ENCODE data around the gene HSF5. TPM values are rescaled to one million over a fixed set of nuclear protein-coding genes. Genes with fewer than 3 reads are reported as not detected.
A peak's percentile ranks its signal among the peaks of the same experiment; 100 is the strongest.

The HSF5 gene
- total and polyA plus RNA-seq, 2 of the 4 experiments (the other 2 are of a cell fraction): not detected

GRCh38 chr17:58535431-58535830 is 47.2 kb upstream of the HSF5 start:
- intact Hi-C loops (cut with micrococcal nuclease) (no loop called here), dilution Hi-C loops (cut with HindIII; ENCODE audit: low sequenced_read_pairs, unreplicated experiment) (no loop called here)

More at GRCh38 chr17:58535431-58535830, 47.2 kb upstream of the HSF5 start:
- ChIA-PET CTCF (no interaction called here), POLR2A (ENCODE audit: unreplicated experiment) (no interaction called here)
- H4K91ac ChIP-seq (ENCODE audit: insufficient read depth, low read depth, low read length): no peak overlapping the region; the same call in 1 of the 2 replicates
- no peak overlapping the region for H4K5ac ChIP-seq (ENCODE audit: low read depth, low read length)
- DNase-seq (peak; percentile 22), ATAC-seq (ENCODE audit: low read depth) (no peak)
- H2BK20ac ChIP-seq (ENCODE audit: low read depth, low read length): no peak overlapping the region
- no peak overlapping the region for H2BK5ac ChIP-seq (ENCODE audit: low read depth, low read length, poor library complexity, severe bottlenecking)
- no peak overlapping the region for H2AK5ac ChIP-seq (ENCODE audit: low read depth, low read length)
- H3K4ac ChIP-seq (ENCODE audit: low read depth, low read length): no peak overlapping the region
- no peak overlapping the region for H3K4me3 ChIP-seq (ENCODE audit: insufficient read depth, low read depth, low read length)
- no peak overlapping the region for H3K9ac ChIP-seq (ENCODE audit: low read depth, low read length)
- H3K36me3 ChIP-seq (ENCODE audit: control insufficient read depth, insufficient read depth, low read length): no peaks in the 10 kb centered on the region
- H2BK120ac ChIP-seq (ENCODE audit: low read depth, low read length): no peak overlapping the region
- H3K4me1 ChIP-seq (ENCODE audit: control insufficient read depth, insufficient read depth, low read length): peaks cover 5% of the 10 kb centered on the region; the same call in 1 of the 2 replicates
- no peaks in the 10 kb centered on the region for H4K20me1 ChIP-seq (ENCODE audit: insufficient read depth, low read length)
- no peak overlapping the region for H2BK15ac ChIP-seq (ENCODE audit: low read depth, low read length)
- H3K27me3 ChIP-seq (ENCODE audit: control insufficient read depth, insufficient read depth, low read length): peaks cover 26% of the 10 kb centered on the region
- no peak overlapping the region for H3K18ac ChIP-seq (ENCODE audit: low read depth, low read length)
- peaks cover 6% of the 10 kb centered on the region; the same call in 1 of the 2 replicates for H3K9me1 ChIP-seq (ENCODE audit: insufficient read depth, low read length)
- no peak overlapping the region for H3K56ac ChIP-seq (ENCODE audit: extremely low read depth, insufficient read depth, low read length)
- H2AFZ ChIP-seq (replicated peaks; ENCODE audit: low read length, poor library complexity): no peak overlapping the region
- TF ChIP-seq BHLHE40 (IDR thresholded peaks at IDR 0.05; ENCODE audit: low read depth, low read length) (no peak), CTCF (conservative IDR thresholded peaks at IDR 0.05; ENCODE audit: low read depth, low read length) (no peak), CEBPB (IDR thresholded peaks at IDR 0.05; ENCODE audit: low read depth, low read length) (no peak), RAD21 (IDR thresholded peaks at IDR 0.05; ENCODE audit: low read length) (no peak), NFE2L2 (IDR thresholded peaks at IDR 0.05; ENCODE audit: low read depth, low read length) (no peak), USF2 (IDR thresholded peaks at IDR 0.05; ENCODE audit: low read depth, low read length) (no peak), MXI1 (IDR thresholded peaks at IDR 0.05; ENCODE audit: borderline replicate concordance, low read depth, low read length) (no peak), CHD1 (IDR thresholded peaks at IDR 0.05; ENCODE audit: low read depth, low read length) (no peak), MAZ (IDR thresholded peaks at IDR 0.05; ENCODE audit: borderline replicate concordance, low read depth, low read length) (no peak), POLR2A (IDR thresholded peaks at IDR 0.05; ENCODE audit: low read depth, low read length) (no peak), SMC3 (IDR thresholded peaks at IDR 0.05; ENCODE audit: low read depth, low read length) (no peak)
- TF ChIP-seq, protein P1, sequence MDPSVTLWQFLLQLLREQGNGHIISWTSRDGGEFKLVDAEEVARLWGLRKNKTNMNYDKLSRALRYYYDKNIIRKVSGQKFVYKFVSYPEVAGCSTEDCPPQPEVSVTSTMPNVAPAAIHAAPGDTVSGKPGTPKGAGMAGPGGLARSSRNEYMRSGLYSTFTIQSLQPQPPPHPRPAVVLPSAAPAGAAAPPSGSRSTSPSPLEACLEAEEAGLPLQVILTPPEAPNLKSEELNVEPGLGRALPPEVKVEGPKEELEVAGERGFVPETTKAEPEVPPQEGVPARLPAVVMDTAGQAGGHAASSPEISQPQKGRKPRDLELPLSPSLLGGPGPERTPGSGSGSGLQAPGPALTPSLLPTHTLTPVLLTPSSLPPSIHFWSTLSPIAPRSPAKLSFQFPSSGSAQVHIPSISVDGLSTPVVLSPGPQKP (IDR thresholded peaks at IDR 0.05; ENCODE audit: borderline replicate concordance, low read depth, low read length): no peak
- H2AK9ac ChIP-seq (replicated peaks; ENCODE audit: low read depth, low read length, poor library complexity): no peak overlapping the region
- H3K14ac ChIP-seq (replicated peaks; ENCODE audit: low read depth, low read length): no peak overlapping the region
- no peak overlapping the region for H3K4me2 ChIP-seq (ENCODE audit: low read depth, low read length)
- no peaks in the 10 kb centered on the region for H3K79me1 ChIP-seq (ENCODE audit: low read depth in 1 of 2, low read length in 2 of 2)
- H4K8ac ChIP-seq (ENCODE audit: low read depth in 2 of 2, low read length in 2 of 2): no peak overlapping the region
- H3K23ac ChIP-seq (ENCODE audit: low read depth, low read length): no peak overlapping the region
- in situ Hi-C loops (cut with MboI; ENCODE audit: low sequenced_read_pairs): no loop called here
- BruUV-seq (replicated peaks): no TSS peak
- 89% methylated on average over 2 of the region's 2 CpGs; no CpG with 5 or more reads in 1 of the 2 experiments for WGBS, 2 experiments (ENCODE audit: extremely low coverage in 2 of 2, insufficient read length in 1 of 2)
- H3K9me3 ChIP-seq (ENCODE audit: control insufficient read depth, insufficient read depth, low read length): no peaks in the 10 kb centered on the region
- H3K27ac ChIP-seq (ENCODE audit: insufficient read depth, low read length): no peak overlapping the region

All from IMR-90 (cell line).